Smooth muscle cell (in vitro differentiated cells): ENCODE data around the gene RNF217. TPM values are rescaled to one million over a fixed set of nuclear protein-coding genes. Genes with fewer than 3 reads are reported as not detected.

ENCODE experiments used
- DNase-seq: peaks from one replicate; lab custom pipeline; 2025; ENCODE audit not compliant: unreplicated experiment; lab: John Stamatoyannopoulos, UW
- H2AFZ ChIP-seq: fragments of 200-600 bp; sonication (generic); 2 replicates; pipeline ENCODE4 v1.6.0; 2016; ENCODE audit warnings: antibody characterized with exemption, low read depth, mild to moderate bottlenecking
- H3F3A ChIP-seq: fragments of 200-600 bp; sonication (generic); 2 replicates; pipeline ENCODE4 v1.6.0; 2017; ENCODE audit warnings: antibody characterized with exemption, low read depth
- H3K27ac ChIP-seq: fragments of 200-600 bp; sonication (generic); 2 replicates; pipeline ENCODE4 v1.5.1; 2016; ENCODE audit warnings: low read depth, mild to moderate bottlenecking
- H3K27me3 ChIP-seq: fragments of 200-600 bp; sonication (generic); 2 replicates; pipeline ENCODE4 v1.6.1; 2016; ENCODE audit warnings: low read depth, mild to moderate bottlenecking
- H3K36me3 ChIP-seq: fragments of 200-600 bp; sonication (generic); 2 replicates; pipeline ENCODE4 v1.5.1; 2016; ENCODE audit warnings: low read depth
- H3K4me1 ChIP-seq: fragments of 200-600 bp; sonication (generic); 2 replicates; pipeline ENCODE4 v1.5.1; 2016; ENCODE audit warnings: low read depth
- H3K4me2 ChIP-seq: fragments of 200-600 bp; sonication (generic); 2 replicates; pipeline ENCODE4 v1.6.0; 2016; ENCODE audit warnings: mild to moderate bottlenecking
- H3K4me3 ChIP-seq: fragments of 200-600 bp; sonication (generic); 2 replicates; pipeline ENCODE4 v1.5.1; 2016; ENCODE audit warnings: mild to moderate bottlenecking
- H3K79me2 ChIP-seq: fragments of 200-600 bp; sonication (generic); 2 replicates; pipeline ENCODE4 v1.6.0; 2016; ENCODE audit warnings: low read depth, mild to moderate bottlenecking
- H3K9ac ChIP-seq: fragments of 200-600 bp; sonication (generic); 2 replicates; pipeline ENCODE4 v1.6.0; 2016; ENCODE audit warnings: low read depth
- H3K9me3 ChIP-seq: fragments of 200-600 bp; sonication (generic); replicated peaks from 2 replicates; pipeline ENCODE4 v1.5.1; 2016; ENCODE audit warnings: low read depth
- H4K20me1 ChIP-seq: fragments of 200-600 bp; sonication (generic); 2 replicates; pipeline ENCODE4 v1.6.0; 2016; ENCODE audit warnings: low read depth
- CTCF ChIP-seq: fragments of 200-600 bp; sonication (generic); IDR thresholded peaks from 2 replicates; pipeline ENCODE4 v1.5.1; 2017; ENCODE audit warnings: borderline replicate concordance, mild to moderate bottlenecking, antibody characterized with exemption; ENCODE audit not compliant: insufficient read depth, poor library complexity, severe bottlenecking
- WGBS: methylation state at CpG from one replicate; pipeline ENCODE4 v1.1.7; 2016; ENCODE audit warnings: low lambda C conversion rate; 5-methylcytosine and 5-hydroxymethylcytosine counted together
- polyA plus RNA-seq: library from polyadenylated mRNA; unstranded; fragments of >200 nt; fragmentation: Nextera tagmentation; extraction: Ambion mirVana; gene quantifications from 2 replicates; pipeline ENCODE4 v1.2.1, GENCODE V29; 2016
- total RNA-seq: library from RNA; depleted of rRNA; stranded (reverse); fragments of >200 nt; gene quantifications from 2 replicates; pipeline ENCODE4 v1.2.3, GENCODE V29; 2014

Gene RNF217
- total and polyA plus RNA-seq, 2 experiments from 2014 or later, result 15.6 to 127 TPM

DNA sequence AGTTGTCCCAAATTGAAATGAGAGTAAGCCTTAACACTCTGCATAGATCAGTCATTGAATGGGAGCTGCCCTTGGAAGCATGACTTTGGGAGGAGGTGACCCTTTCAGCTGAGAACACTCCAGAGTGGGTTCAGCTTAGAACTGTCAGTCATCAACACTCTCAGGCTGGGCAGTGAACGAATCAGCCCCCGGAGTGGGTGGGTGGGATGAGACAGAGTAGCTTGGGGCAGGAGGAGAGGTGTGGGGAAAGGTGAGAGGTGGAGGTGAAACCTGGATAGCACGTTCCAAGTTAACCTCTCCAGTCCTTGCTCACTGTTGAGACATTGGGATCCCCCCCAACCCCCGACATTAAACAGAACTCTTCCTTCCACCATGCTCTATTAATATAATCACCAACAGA, 136.0 kb downstream of the RNF217 start:
- Histone ChIP-seq H3K9me3 (no peaks in the 10 kb centered on the region), H3K36me3 (no peaks in the 10 kb centered on the region), H3K4me3 (no peak overlapping the region), H3K9ac (no peak overlapping the region), H3K79me2 (no peaks in the 10 kb centered on the region), H3K4me1 (peaks cover 32% of the 10 kb centered on the region), H3K27ac (no peak overlapping the region), H3F3A (peaks cover 35% of the 10 kb centered on the region), H4K20me1 (no peaks in the 10 kb centered on the region), H3K27me3 (no peaks in the 10 kb centered on the region), H3K4me2 (no peak overlapping the region), H2AFZ (no peak overlapping the region)
- no peak for DNase-seq
- TF ChIP-seq CTCF, result no peak
- WGBS, result 91% methylated on average over 4 of the region's 4 CpGs

- Histone ChIP-seq H3K27me3 (no peaks in the 10 kb centered on the region), H4K20me1 (no peaks in the 10 kb centered on the region), H3K27ac (no peak overlapping the region), H3K4me1 (peaks cover 44% of the 10 kb centered on the region), H3F3A (peaks cover 45% of the 10 kb centered on the region), H3K9ac (no peak overlapping the region), H3K36me3 (no peaks in the 10 kb centered on the region), H3K4me3 (peak overlapping the region; percentile 53), H3K79me2 (no peaks in the 10 kb centered on the region), H2AFZ (no peak overlapping the region), H3K4me2 (peak overlapping the region; percentile 92), H3K9me3 (no peaks in the 10 kb centered on the region)
- peak; percentile 8 for DNase-seq
- WGBS, result 3% methylated on average over 48 of the region's 48 CpGs
- no peak for TF ChIP-seq CTCF
These were observed 137.2 kb downstream of the RNF217 start for GRCh38 chr6:125099211-125100073.

GRCh38 chr6:125100074-125100652, 137.9 kb downstream of the RNF217 start:
- Histone ChIP-seq H2AFZ (no peak overlapping the region), H3K27me3 (no peaks in the 10 kb centered on the region), H3K27ac (no peak overlapping the region), H3K4me3 (peak overlapping the region; percentile 53), H4K20me1 (no peaks in the 10 kb centered on the region), H3K79me2 (no peaks in the 10 kb centered on the region), H3K9ac (no peak overlapping the region), H3K4me1 (peaks cover 51% of the 10 kb centered on the region), H3K36me3 (no peaks in the 10 kb centered on the region), H3K9me3 (no peaks in the 10 kb centered on the region), H3K4me2 (peak overlapping the region; percentile 92), H3F3A (peaks cover 50% of the 10 kb centered on the region)
- 89% methylated on average over 10 of the region's 10 CpGs for WGBS
- no peak for TF ChIP-seq CTCF
- DNase-seq, result no peak
